Measurements from ENCODE around the gene SNAP29. TPM values are rescaled to one million over a fixed set of nuclear protein-coding genes. Genes with fewer than 3 reads are reported as not detected.

The SNAP29 gene
- total and polyA plus RNA-seq, 4 donors, result 14.8 to 27.2 (median 17.1) TPM

- WGBS, 2 donors, result 87 to 88% methylated on average over 5 of the region's 5 CpGs
- no peak for DNase-seq
These were observed 28.6 kb downstream of the SNAP29 start for GRCh38 chr22:20887375-20887774.

GRCh38 chr22:20889025-20889704 is 30.4 kb downstream of the SNAP29 start:
- Histone ChIP-seq H3K4me1 (ENCODE audit: control insufficient read depth in 5 of 5, insufficient read depth in 5 of 5, low read length in 5 of 5) (no peaks in the 10 kb centered on the region), H3K36me3 (ENCODE audit: control insufficient read depth in 4 of 4, insufficient read depth in 4 of 4, low read length in 4 of 4) (peaks cover 4 to 13% (median 10%) of the 10 kb centered on the region in 4 donors), H3K9ac (ENCODE audit: insufficient read depth in 1 of 2, low read length in 2 of 2) (no peak overlapping the region), H3K27me3 (ENCODE audit: control insufficient read depth in 3 of 3, insufficient read depth in 3 of 3, low read length in 2 of 3) (no peaks in the 10 kb centered on the region), H3K9me3 (ENCODE audit: control insufficient read depth in 4 of 4, insufficient read depth in 3 of 4, low read length in 3 of 4) (no peaks in the 10 kb centered on the region), H3K4me3 (no peak overlapping the region), H3K27ac (ENCODE audit: low read depth in 1 of 2, low read length in 1 of 2) (no peak overlapping the region)
- no peak for ATAC-seq (ENCODE audit: insufficient read depth, low FRiP score)
- DNase-seq, result no peak
- TF ChIP-seq CTCF (IDR thresholded peaks at IDR 0.05; ENCODE audit: control extremely low read depth, extremely low read depth), result no peak
- 88 to 89% methylated on average over 6 of the region's 6 CpGs for WGBS, 2 donors

More at GRCh38 chr22:20887375-20887774, 28.6 kb downstream of the SNAP29 start:
- H3K9ac ChIP-seq (ENCODE audit: insufficient read depth in 1 of 2, low read length in 2 of 2), result no peak overlapping the region
- TF ChIP-seq CTCF (IDR thresholded peaks at IDR 0.05; ENCODE audit: control extremely low read depth, extremely low read depth), result no peak
- H3K4me1 ChIP-seq (ENCODE audit: control insufficient read depth in 5 of 5, insufficient read depth in 5 of 5, low read length in 5 of 5), result no peaks in the 10 kb centered on the region
- no peak overlapping the region for H3K4me3 ChIP-seq
- H3K27me3 ChIP-seq (ENCODE audit: control insufficient read depth in 3 of 3, insufficient read depth in 3 of 3, low read length in 2 of 3), result no peaks in the 10 kb centered on the region
- H3K36me3 ChIP-seq (ENCODE audit: control insufficient read depth in 4 of 4, insufficient read depth in 4 of 4, low read length in 4 of 4), result peaks cover 8 to 24% (median 14%) of the 10 kb centered on the region in 4 donors
- no peak overlapping the region for H3K27ac ChIP-seq (ENCODE audit: low read depth in 1 of 2, low read length in 1 of 2)
- ATAC-seq (ENCODE audit: insufficient read depth, low FRiP score), result no peak
- H3K9me3 ChIP-seq (ENCODE audit: control insufficient read depth in 4 of 4, insufficient read depth in 3 of 4, low read length in 3 of 4), result no peaks in the 10 kb centered on the region

- WGBS, 2 donors, result 89% methylated on average over 13 of the region's 13 CpGs
- Histone ChIP-seq H3K27me3 (ENCODE audit: control insufficient read depth in 3 of 3, insufficient read depth in 3 of 3, low read length in 2 of 3) (no peaks in the 10 kb centered on the region), H3K9me3 (ENCODE audit: control insufficient read depth in 4 of 4, insufficient read depth in 3 of 4, low read length in 3 of 4) (no peaks in the 10 kb centered on the region), H3K36me3 (ENCODE audit: control insufficient read depth in 4 of 4, insufficient read depth in 4 of 4, low read length in 4 of 4) (peaks cover 4 to 11% (median 8%) of the 10 kb centered on the region in 4 donors), H3K9ac (ENCODE audit: insufficient read depth in 1 of 2, low read length in 2 of 2) (no peak overlapping the region), H3K4me3 (no peak overlapping the region), H3K27ac (ENCODE audit: low read depth in 1 of 2, low read length in 1 of 2) (no peak overlapping the region), H3K4me1 (ENCODE audit: control insufficient read depth in 5 of 5, insufficient read depth in 5 of 5, low read length in 5 of 5) (no peaks in the 10 kb centered on the region)
- no peak for ATAC-seq (ENCODE audit: insufficient read depth, low FRiP score)
- DNase-seq, result no peak
- TF ChIP-seq CTCF (IDR thresholded peaks at IDR 0.05; ENCODE audit: control extremely low read depth, extremely low read depth), result no peak
These were observed 31.2 kb downstream of the SNAP29 start for GRCh38 chr22:20889904-20890540.

All from lung (tissue), 12 donors.